ENCODE data around the gene TBC1D16. TPM values are rescaled to one million over a fixed set of nuclear protein-coding genes. Genes with fewer than 3 reads are reported as not detected.

Gene TBC1D16
- total RNA-seq, 4 donors from 2014 or later, result 26.5 to 44.3 (median 36.3) TPM

- no CpG with 5 or more reads among the region's 16 CpGs for WGBS, 2 donors (ENCODE audit: low coverage in 1 of 2)
- peaks cover 6% of the 10 kb centered on the region for H3K27me3 ChIP-seq
- H3K36me3 ChIP-seq, result peaks cover 0 to 33% of the 10 kb centered on the region in 2 donors
- no peak overlapping the region for H3K27ac ChIP-seq
- H3K4me1 ChIP-seq, result no peaks in the 10 kb centered on the region
- no peak for TF ChIP-seq POLR2A (IDR thresholded peaks at IDR 0.05)
- TF ChIP-seq EP300 (IDR thresholded peaks at IDR 0.05), result no peak
- no peak for TF ChIP-seq POLR2AphosphoS5 (IDR thresholded peaks at IDR 0.05)
- no peak for TF ChIP-seq CTCF (IDR thresholded peaks at IDR 0.05)
- no peaks in the 10 kb centered on the region for H3K9me3 ChIP-seq
- H3K4me3 ChIP-seq, result no peak overlapping the region
- no peak for ATAC-seq
These were observed 98.9 kb downstream of the TBC1D16 start for GRCh38 chr17:79936641-79937381.

- H3K9me3 ChIP-seq, result no peaks in the 10 kb centered on the region
- peaks cover 14% of the 10 kb centered on the region for H3K27me3 ChIP-seq
- no peak overlapping the region for H3K4me3 ChIP-seq
- H3K4me1 ChIP-seq, result peaks cover 0 to 3% (median 0%) of the 10 kb centered on the region in 3 donors
- H3K36me3 ChIP-seq, result peaks cover 0 to 26% of the 10 kb centered on the region in 2 donors
- no peak for ATAC-seq
- 46 to 100% methylated on average over 1 to 4 of the region's 16 CpGs for WGBS, 2 donors (ENCODE audit: low coverage in 1 of 2)
- H3K27ac ChIP-seq, result no peak overlapping the region
- TF ChIP-seq EP300 (IDR thresholded peaks at IDR 0.05) (no peak), POLR2A (IDR thresholded peaks at IDR 0.05) (no peak), POLR2AphosphoS5 (IDR thresholded peaks at IDR 0.05) (no peak), CTCF (IDR thresholded peaks at IDR 0.05) (no peak)
These were observed 99.6 kb downstream of the TBC1D16 start for GRCh38 chr17:79936050-79936449.

- Histone ChIP-seq H3K27me3 (peaks cover 21% of the 10 kb centered on the region), H3K4me3 (no peak overlapping the region), H3K27ac (no peak overlapping the region), H3K9me3 (no peaks in the 10 kb centered on the region), H3K36me3 (peaks cover 0 to 19% of the 10 kb centered on the region in 2 donors), H3K4me1 (peaks cover 0 to 10% (median 2%) of the 10 kb centered on the region in 3 donors)
- ATAC-seq, result no peak
- WGBS, 2 donors (ENCODE audit: low coverage in 1 of 2), result 85 to 98% methylated on average over 7 to 8 of the region's 19 CpGs
- no peak for TF ChIP-seq CTCF (IDR thresholded peaks at IDR 0.05)
- TF ChIP-seq POLR2A (IDR thresholded peaks at IDR 0.05), result no peak
- no peak for TF ChIP-seq EP300 (IDR thresholded peaks at IDR 0.05)
- no peak for TF ChIP-seq POLR2AphosphoS5 (IDR thresholded peaks at IDR 0.05)
These were observed 100.3 kb downstream of the TBC1D16 start for GRCh38 chr17:79935197-79935885.

GRCh38 chr17:79934653-79934970 lies 101.1 kb downstream of the TBC1D16 start:
- no peaks in the 10 kb centered on the region for H3K9me3 ChIP-seq
- no peak overlapping the region for H3K4me3 ChIP-seq
- H3K36me3 ChIP-seq, result peaks cover 0 to 11% of the 10 kb centered on the region in 2 donors
- no peak overlapping the region for H3K27ac ChIP-seq
- TF ChIP-seq EP300 (IDR thresholded peaks at IDR 0.05), result no peak
- no peak for TF ChIP-seq POLR2AphosphoS5 (IDR thresholded peaks at IDR 0.05)
- TF ChIP-seq CTCF (IDR thresholded peaks at IDR 0.05), result no peak
- no peak for TF ChIP-seq POLR2A (IDR thresholded peaks at IDR 0.05)
- 40 to 84% methylated on average over 1 to 3 of the region's 9 CpGs for WGBS, 2 donors (ENCODE audit: low coverage in 1 of 2)
- H3K27me3 ChIP-seq, result peaks cover 27% of the 10 kb centered on the region
- ATAC-seq, result no peak
- H3K4me1 ChIP-seq, result peaks cover 0 to 17% (median 6%) of the 10 kb centered on the region in 3 donors

Measured in gastroesophageal sphincter (tissue), 4 donors.